HepG2 (cell line): ENCODE results near the gene SCFD1. TPM values are rescaled to one million over a fixed set of nuclear protein-coding genes. Genes with fewer than 3 reads are reported as not detected.
A peak's percentile ranks its signal among the peaks of the same experiment; 100 is the strongest.
"Not testable (repeated sequence)": the region's sequence is repeated elsewhere in the genome, so short reads cannot be mapped to it uniquely, and the experiment has no call there.

ENCODE experiments used
- ATF1 ChIP-seq: IDR thresholded peaks from 2 replicates; pipeline ENCODE4 v1.6.1; 2016; ENCODE audit warnings: mild to moderate bottlenecking, control low read depth
- BCL6 ChIP-seq: IDR thresholded peaks from 2 replicates; pipeline ENCODE4 v1.6.1; 2016; ENCODE audit warnings: missing genetic modification reagents, missing compliant biosample characterization
- CREB1 ChIP-seq, 2 experiments: fragments of 450-650 bp in 1 of 2; IDR thresholded peaks; 2 replicates each; pipeline ENCODE4 v1.6.1; 2016 to 2017; ENCODE audit warnings: control low read depth in 1 of 2, mild to moderate bottlenecking in 1 of 2, missing compliant biosample characterization in 1 of 2, missing genetic modification characterization in 1 of 2
- CREB3 ChIP-seq: sonication (generic); formaldehyde crosslinking; IDR thresholded peaks from 2 replicates; pipeline ENCODE4 v1.5.0; 2020; ENCODE audit warnings: missing genetic modification reagents
- CREM ChIP-seq, 2 experiments: sonication (generic) in 1 of 2; formaldehyde crosslinking in 1 of 2; IDR thresholded peaks; 2 replicates each; pipeline versions ENCODE4 v1.4.0 to v1.6.1; 2016 to 2020; ENCODE audit warnings: antibody characterized with exemption in 1 of 2, mild to moderate bottlenecking in 1 of 2, missing genetic modification reagents in 1 of 2
- DMAP1 ChIP-seq: IDR thresholded peaks from 2 replicates; pipeline ENCODE4 v1.6.1; 2016
- DRAP1 ChIP-seq: IDR thresholded peaks from 2 replicates; pipeline ENCODE4 v1.6.1; 2016; ENCODE audit warnings: missing genetic modification reagents, missing compliant biosample characterization
- GABPB1 ChIP-seq: IDR thresholded peaks from 2 replicates; pipeline ENCODE4 v1.6.1; 2016; ENCODE audit warnings: mild to moderate bottlenecking, missing genetic modification reagents, moderate library complexity, missing compliant biosample characterization
- HDAC2 ChIP-seq: sonication (generic); formaldehyde crosslinking; IDR thresholded peaks from 2 replicates; pipeline ENCODE4 v1.4.0; 2020; ENCODE audit warnings: missing genetic modification reagents
- HMG20B ChIP-seq: conservative IDR thresholded peaks from 2 replicates; pipeline ENCODE4 v1.6.1; 2016; ENCODE audit warnings: missing genetic modification reagents, missing compliant biosample characterization
- ISL2 ChIP-seq: sonication (generic); formaldehyde crosslinking; IDR thresholded peaks from 2 replicates; pipeline ENCODE4 v1.5.0; 2020; ENCODE audit warnings: missing genetic modification reagents
- KMT2B ChIP-seq: IDR thresholded peaks from 2 replicates; pipeline ENCODE4 v1.6.1; 2016; ENCODE audit warnings: missing genetic modification reagents, missing compliant biosample characterization
- LCORL ChIP-seq, 2 experiments: fragments of 450-650 bp in 1 of 2; sonication (generic) in 1 of 2; formaldehyde crosslinking in 1 of 2; IDR thresholded peaks; 2 replicates each; pipeline versions ENCODE4 v1.5.0 to v1.6.1; 2017 to 2020; ENCODE audit warnings: antibody characterized with exemption in 1 of 2, missing genetic modification reagents in 1 of 2
- NFYB ChIP-seq: sonication (generic); formaldehyde crosslinking; IDR thresholded peaks from 2 replicates; pipeline ENCODE4 v1.4.0; 2020; ENCODE audit warnings: missing genetic modification reagents
- PHF8 ChIP-seq: sonication (generic); formaldehyde crosslinking; IDR thresholded peaks from 2 replicates; pipeline ENCODE4 v1.5.0; 2020; ENCODE audit warnings: missing genetic modification reagents
- RNF2 ChIP-seq: fragments of 450-650 bp; conservative IDR thresholded peaks from 2 replicates; pipeline ENCODE4 v1.6.1; 2016; ENCODE audit warnings: low read depth
- SOX13 ChIP-seq, 3 experiments: fragments of 450-650 bp in 1 of 3; sonication (generic) in 1 of 3; formaldehyde crosslinking in 1 of 3; IDR thresholded peaks in 2 of 3; conservative IDR thresholded peaks in 1 of 3; 2 replicates each; pipeline versions ENCODE4 v1.5.0 to v1.6.1; 2016 to 2020; ENCODE audit warnings: antibody characterized with exemption in 1 of 3, mild to moderate bottlenecking in 1 of 3, missing compliant biosample characterization in 1 of 3, missing genetic modification reagents in 1 of 3, moderate library complexity in 1 of 3
- ZBTB43 ChIP-seq: sonication (generic); formaldehyde crosslinking; conservative IDR thresholded peaks from 2 replicates; pipeline ENCODE4 v1.4.0; 2020; ENCODE audit warnings: missing genetic modification reagents
- ZGPAT ChIP-seq: IDR thresholded peaks from 2 replicates; pipeline ENCODE4 v1.6.1; 2016; ENCODE audit warnings: mild to moderate bottlenecking
- ZMYM4 ChIP-seq: sonication (generic); formaldehyde crosslinking; IDR thresholded peaks from 2 replicates; pipeline ENCODE4 v1.8.1; 2023; ENCODE audit warnings: mild to moderate bottlenecking, missing genetic modification reagents
- ZNF574 ChIP-seq: sonication (generic); formaldehyde crosslinking; IDR thresholded peaks from 2 replicates; pipeline ENCODE4 v1.4.0; 2020; ENCODE audit warnings: missing genetic modification reagents
- polyA plus RNA-seq, 8 experiments: library from polyadenylated mRNA; depleted of rRNA in 3 of 8; stranded (reverse) in 7 of 8; unstranded in 1 of 8; fragments of >200 nt; fragmentation: Illumina TruSeq in 4 of 8; extraction: Trizol in 4 of 8; gene quantifications; 2 replicates each; pipeline versions ENCODE4 v1.2.1 to v1.2.3, GENCODE V29; 2011 to 2016; ENCODE audit warnings: low read depth in 4 of 8, missing spikeins in 1 of 8, mixed read lengths in 1 of 8; ENCODE audit not compliant: insufficient read depth in 1 of 8
- total RNA-seq, 5 experiments: library from RNA; depleted of rRNA; stranded (reverse); fragments of >200 nt; fragmentation: Illumina TruSeq; extraction: Trizol; gene quantifications; 2 replicates each; pipeline ENCODE4 v1.2.3, GENCODE V29; 2016; ENCODE audit warnings: low read depth in 1 of 5

The SCFD1 gene
- total and polyA plus RNA-seq, 2 of the 13 experiments (the other 11 are each of a cell fraction or from before 2014, with no cell fraction given), result 235 to 256 TPM

- TF ChIP-seq ZNF574 (peak; percentile 81), CREB1 (IDR thresholded peaks at IDR 0.05) (peak; percentile 8; the same call in 1 of the 2 replicates), ZBTB43 (CRISPR knock-in tag) (peak; percentile 70; the same call in 1 of the 2 replicates), DMAP1 (CRISPR knock-in tag) (peak; percentile 84), SOX13 (CRISPR knock-in tag; conservative IDR thresholded peaks at IDR 0.05 in 1 of 2, IDR thresholded peaks at IDR 0.05 in 1 of 2) (0 out of 4 replicates have a peak, but pooled peaks of 1 of the 2 experiments have one; percentile 43), ISL2 (CRISPR knock-in tag) (peak; percentile 59), BCL6 (CRISPR knock-in tag) (peak; percentile 46; the same call in 1 of the 2 replicates), DRAP1 (CRISPR knock-in tag) (0 out of 2 replicates have a peak, but pooled peaks have one; percentile 32), PHF8 (CRISPR knock-in tag) (peak; percentile 54; the same call in 1 of the 2 replicates), GABPB1 (peak; percentile 68), RNF2 (peak; percentile 71), LCORL (IDR thresholded peaks at IDR 0.05) (peak; percentile 20; the same call in 1 of the 2 replicates), LCORL (CRISPR knock-in tag; IDR thresholded peaks at IDR 0.05) (peak; percentile 60; the same call in 1 of the 2 replicates), ATF1 (CRISPR knock-in tag) (peak; percentile 45; the same call in 1 of the 2 replicates), HMG20B (CRISPR knock-in tag) (0 out of 2 replicates have a peak, but pooled peaks have one; percentile 29), NFYB (CRISPR knock-in tag) (0 out of 2 replicates have a peak, but pooled peaks have one; percentile 20), HDAC2 (CRISPR knock-in tag) (peak; percentile 77), ZMYM4 (CRISPR knock-in tag) (peak; percentile 82), ZGPAT (CRISPR knock-in tag) (peak; percentile 66; the same call in 1 of the 2 replicates), KMT2B (CRISPR knock-in tag) (peak; percentile 69; the same call in 1 of the 2 replicates), CREM (IDR thresholded peaks at IDR 0.05) (peak; percentile 18; the same call in 1 of the 2 replicates), CREB3 (CRISPR knock-in tag) (peak; percentile 73; the same call in 1 of the 2 replicates)
- not testable (repeated sequence) for TF ChIP-seq CREB1 (CRISPR knock-in tag; IDR thresholded peaks at IDR 0.05); SOX13 (IDR thresholded peaks at IDR 0.05); CREM (CRISPR knock-in tag; IDR thresholded peaks at IDR 0.05)
Observed at GRCh38 chr14:30690487-30691355, 68.6 kb downstream of the SCFD1 start (continued).
